ENCODE measurements around the gene TMC1.

DNA sequence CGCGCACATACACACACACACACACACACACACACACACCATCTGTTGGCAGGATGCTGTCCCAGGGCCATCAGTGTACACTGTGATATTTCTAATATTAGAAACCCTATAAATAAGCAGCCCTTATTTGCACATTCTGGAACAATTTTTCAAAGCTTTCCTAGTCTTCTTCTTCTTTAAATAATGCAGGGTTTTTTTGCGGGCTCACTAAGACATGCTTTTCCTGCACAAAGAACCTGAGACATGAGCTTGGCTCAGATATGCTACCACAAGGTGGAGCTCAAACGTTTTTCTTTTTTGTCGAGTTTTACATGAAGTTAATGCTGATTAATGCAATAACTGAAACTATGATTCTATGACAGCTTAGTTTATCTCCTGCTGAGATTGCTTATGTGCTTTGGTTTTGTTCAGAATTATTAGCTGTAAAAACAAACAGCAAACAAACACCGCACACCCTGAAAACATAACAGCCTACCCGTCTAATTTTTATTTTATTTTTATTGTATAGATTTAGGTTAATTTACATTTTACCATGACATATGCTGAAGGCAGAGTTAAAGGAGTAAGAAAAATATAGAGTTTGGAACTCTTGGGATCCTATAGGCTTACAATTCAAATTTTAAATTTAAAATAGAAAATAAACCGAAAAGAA, 335.7 kb downstream of the TMC1 start:
- no peak for TF ChIP-seq EP300 (IDR thresholded peaks at IDR 0.05; ENCODE audit: borderline replicate concordance)
- TF ChIP-seq TEAD4 (IDR thresholded peaks at IDR 0.05): no peak
- TF ChIP-seq TAF1 (IDR thresholded peaks at IDR 0.05; ENCODE audit: low read depth): no peak

Data from Ishikawa (cell line).